Measurements from ENCODE around the gene SSX7.
"Not testable (repeated sequence)": the region's sequence is repeated elsewhere in the genome, so short reads cannot be mapped to it uniquely, and the experiment has no call there.

DNA sequence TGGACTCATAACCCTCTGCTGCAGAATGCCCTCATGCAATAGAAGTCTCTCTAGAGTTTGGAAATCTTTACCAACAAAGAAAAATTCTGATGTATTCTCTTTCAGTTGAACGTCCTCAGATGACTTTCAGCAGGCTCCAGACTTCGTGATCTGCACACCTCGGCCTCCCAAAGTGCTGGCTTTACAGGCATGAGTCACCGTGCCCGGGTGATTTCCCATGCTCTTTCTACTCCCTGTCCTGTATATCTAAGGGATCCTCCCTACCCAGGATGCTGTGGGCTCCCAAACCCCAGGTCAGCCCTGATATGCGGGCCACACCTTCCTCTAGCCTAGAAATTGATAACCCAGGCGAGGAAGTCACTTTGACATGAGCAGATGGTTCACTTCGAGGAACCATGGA, 51.5 kb downstream of the SSX7 start:
- TF ChIP-seq EP300 (IDR thresholded peaks at IDR 0.05), result not testable (repeated sequence)
- TF ChIP-seq, protein P1, sequence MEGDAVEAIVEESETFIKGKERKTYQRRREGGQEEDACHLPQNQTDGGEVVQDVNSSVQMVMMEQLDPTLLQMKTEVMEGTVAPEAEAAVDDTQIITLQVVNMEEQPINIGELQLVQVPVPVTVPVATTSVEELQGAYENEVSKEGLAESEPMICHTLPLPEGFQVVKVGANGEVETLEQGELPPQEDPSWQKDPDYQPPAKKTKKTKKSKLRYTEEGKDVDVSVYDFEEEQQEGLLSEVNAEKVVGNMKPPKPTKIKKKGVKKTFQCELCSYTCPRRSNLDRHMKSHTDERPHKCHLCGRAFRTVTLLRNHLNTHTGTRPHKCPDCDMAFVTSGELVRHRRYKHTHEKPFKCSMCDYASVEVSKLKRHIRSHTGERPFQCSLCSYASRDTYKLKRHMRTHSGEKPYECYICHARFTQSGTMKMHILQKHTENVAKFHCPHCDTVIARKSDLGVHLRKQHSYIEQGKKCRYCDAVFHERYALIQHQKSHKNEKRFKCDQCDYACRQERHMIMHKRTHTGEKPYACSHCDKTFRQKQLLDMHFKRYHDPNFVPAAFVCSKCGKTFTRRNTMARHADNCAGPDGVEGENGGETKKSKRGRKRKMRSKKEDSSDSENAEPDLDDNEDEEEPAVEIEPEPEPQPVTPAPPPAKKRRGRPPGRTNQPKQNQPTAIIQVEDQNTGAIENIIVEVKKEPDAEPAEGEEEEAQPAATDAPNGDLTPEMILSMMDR (IDR thresholded peaks at IDR 0.05), result not testable (repeated sequence)

Data from tibial nerve (tissue), 4 donors.